HepG2 (cell line): ENCODE data around the gene MCRIP2. TPM values are rescaled to one million over a fixed set of nuclear protein-coding genes. Genes with fewer than 3 reads are reported as not detected.

ENCODE experiments used
- BCL3 ChIP-seq: sonication (generic); formaldehyde crosslinking; IDR thresholded peaks from 2 replicates; pipeline ENCODE4 v1.5.1; 2020; ENCODE audit warnings: mild to moderate bottlenecking, missing genetic modification reagents, moderate library complexity
- CBX5 ChIP-seq: sonication (generic); formaldehyde crosslinking; IDR thresholded peaks from 2 replicates; pipeline ENCODE4 v1.4.0; 2020; ENCODE audit warnings: missing genetic modification reagents, borderline replicate concordance
- DDIT3 ChIP-seq: sonication (generic); formaldehyde crosslinking; IDR thresholded peaks from 2 replicates; pipeline ENCODE4 v1.4.0; 2020; ENCODE audit warnings: mild to moderate bottlenecking, missing genetic modification reagents
- FUBP1 ChIP-seq: sonication (generic); formaldehyde crosslinking; IDR thresholded peaks from 2 replicates; pipeline ENCODE4 v1.5.1; 2020; ENCODE audit warnings: missing genetic modification reagents, mild to moderate bottlenecking, borderline replicate concordance
- IRX3 ChIP-seq: sonication (generic); formaldehyde crosslinking; IDR thresholded peaks from 2 replicates; pipeline ENCODE4 v1.8.1; 2023; ENCODE audit warnings: mild to moderate bottlenecking, low read depth, missing genetic modification reagents, borderline replicate concordance
- NBN ChIP-seq: fragments of 450-650 bp; conservative IDR thresholded peaks from 2 replicates; pipeline ENCODE4 v1.6.1; 2017
- PHF8 ChIP-seq: sonication (generic); formaldehyde crosslinking; IDR thresholded peaks from 2 replicates; pipeline ENCODE4 v1.5.0; 2020; ENCODE audit warnings: missing genetic modification reagents
- SOX5 ChIP-seq: IDR thresholded peaks from 2 replicates; pipeline ENCODE4 v1.6.1; 2016; ENCODE audit warnings: borderline replicate concordance
- TGIF2 ChIP-seq: IDR thresholded peaks from 2 replicates; pipeline ENCODE4 v1.6.1; 2016; ENCODE audit warnings: control low read depth, missing compliant biosample characterization
- THAP11 ChIP-seq: IDR thresholded peaks from 2 replicates; pipeline ENCODE4 v1.6.1; 2016; ENCODE audit warnings: missing biosample characterization, missing genetic modification reagents
- TIGD3 ChIP-seq: sonication (generic); formaldehyde crosslinking; IDR thresholded peaks from 2 replicates; pipeline ENCODE4 v1.5.1; 2020; ENCODE audit warnings: mild to moderate bottlenecking, missing genetic modification reagents, borderline replicate concordance
- TRIM24 ChIP-seq: sonication (generic); formaldehyde crosslinking; IDR thresholded peaks from 2 replicates; pipeline ENCODE4 v1.8.0; 2022; ENCODE audit warnings: mild to moderate bottlenecking, missing genetic modification reagents
- ZNF281 ChIP-seq: sonication (generic); formaldehyde crosslinking; IDR thresholded peaks from 2 replicates; pipeline ENCODE4 v1.4.0; 2020; ENCODE audit warnings: missing genetic modification reagents, borderline replicate concordance
- ZNF331 ChIP-seq: sonication (generic); formaldehyde crosslinking; IDR thresholded peaks from 2 replicates; pipeline ENCODE4 v1.4.0; 2020; ENCODE audit warnings: missing genetic modification reagents
- ZNF451 ChIP-seq: sonication (generic); formaldehyde crosslinking; IDR thresholded peaks from 2 replicates; pipeline ENCODE4 v1.5.0; 2020; ENCODE audit warnings: mild to moderate bottlenecking, missing genetic modification reagents
- ZNF597 ChIP-seq: sonication (generic); formaldehyde crosslinking; IDR thresholded peaks from 2 replicates; pipeline ENCODE4 v1.5.0; 2020; ENCODE audit warnings: missing genetic modification reagents
- ZXDC ChIP-seq: sonication (generic); formaldehyde crosslinking; IDR thresholded peaks from 2 replicates; pipeline ENCODE4 v1.5.0; 2020; ENCODE audit warnings: mild to moderate bottlenecking, missing genetic modification reagents
- polyA plus RNA-seq, 8 experiments: library from polyadenylated mRNA; depleted of rRNA in 3 of 8; stranded (reverse) in 7 of 8; unstranded in 1 of 8; fragments of >200 nt; fragmentation: Illumina TruSeq in 4 of 8; extraction: Trizol in 4 of 8; gene quantifications; 2 replicates each; pipeline versions ENCODE4 v1.2.1 to v1.2.3, GENCODE V29; 2011 to 2016; ENCODE audit warnings: low read depth in 4 of 8, missing spikeins in 1 of 8, mixed read lengths in 1 of 8; ENCODE audit not compliant: insufficient read depth in 1 of 8
- total RNA-seq, 5 experiments: library from RNA; depleted of rRNA; stranded (reverse); fragments of >200 nt; fragmentation: Illumina TruSeq; extraction: Trizol; gene quantifications; 2 replicates each; pipeline ENCODE4 v1.2.3, GENCODE V29; 2016; ENCODE audit warnings: low read depth in 1 of 5

The MCRIP2 gene
- total and polyA plus RNA-seq, 2 of the 13 experiments (the other 11 are each of a cell fraction or from before 2014, with no cell fraction given), result 39.6 to 76.7 TPM

GRCh38 chr16:680967-681745 is 39.5 kb downstream of the MCRIP2 start (continued):
- TF ChIP-seq FUBP1, result no peak
- TF ChIP-seq ZNF281 (CRISPR knock-in tag), result peak; percentile 12; the same call in 1 of the 2 replicates
- no peak for TF ChIP-seq TRIM24 (CRISPR knock-in tag)
- TF ChIP-seq ZNF597 (CRISPR knock-in tag), result no peak
- no peak for TF ChIP-seq DDIT3 (CRISPR knock-in tag)
- no peak for TF ChIP-seq BCL3 (CRISPR knock-in tag)
- TF ChIP-seq ZXDC (CRISPR knock-in tag), result no peak
- TF ChIP-seq CBX5 (CRISPR knock-in tag), result no peak
- TF ChIP-seq IRX3 (CRISPR knock-in tag), result no peak
- no peak for TF ChIP-seq ZNF451
- TF ChIP-seq NBN, result no peak
- TF ChIP-seq TGIF2 (CRISPR knock-in tag), result no peak
- TF ChIP-seq SOX5 (CRISPR knock-in tag), result no peak
- 0 out of 2 replicates have a peak, but pooled peaks have one; percentile 16 for TF ChIP-seq THAP11 (CRISPR knock-in tag)
- no peak for TF ChIP-seq ZNF331
- peak; percentile 46 for TF ChIP-seq PHF8 (CRISPR knock-in tag)
- TF ChIP-seq TIGD3 (CRISPR knock-in tag), result no peak
